Ovary (tissue), 9 donors: ENCODE results near the gene MAPT. TPM values are rescaled to one million over a fixed set of nuclear protein-coding genes. Genes with fewer than 3 reads are reported as not detected.

ENCODE experiments used
- DNase-seq, 5 donors: peaks; one replicate each; pipeline ENCODE4 v3.0.0-alpha.2; 2019 to 2020
- H3K27ac ChIP-seq, 2 donors: fragments of 200-600 bp; one replicate each; pipeline versions ENCODE4 v1.5.1 to v1.8.0; 2019 to 2022
- H3K27me3 ChIP-seq: fragments of 200-600 bp; one replicate; pipeline ENCODE4 v1.8.0; 2022
- H3K36me3 ChIP-seq: fragments of 200-600 bp; sonication (generic); one replicate; pipeline ENCODE4 v1.5.1; 2019
- H3K4me1 ChIP-seq: one replicate; pipeline ENCODE4 v1.8.1; 2013; ENCODE audit warnings: mild to moderate bottlenecking, moderate library complexity; ENCODE audit not compliant: insufficient read depth
- H3K4me3 ChIP-seq: fragments of 200-600 bp; sonication (generic); one replicate; pipeline ENCODE4 v1.5.1; 2017
- H3K9me3 ChIP-seq, 2 donors: fragments of 200-600 bp in 1 of 2; sonication (generic) in 1 of 2; one replicate each; pipeline versions ENCODE4 v1.5.1 to v1.8.1; 2013 to 2019; ENCODE audit warnings: mild to moderate bottlenecking in 1 of 2, moderate library complexity in 1 of 2
- EP300 ChIP-seq: sonication (generic); formaldehyde crosslinking; IDR thresholded peaks from one replicate; pipeline ENCODE4 v1.6.1; 2017; ENCODE audit warnings: antibody characterized with exemption
- POLR2A ChIP-seq: fragments of 450-650 bp; IDR thresholded peaks from one replicate; pipeline ENCODE4 v1.6.1; 2017; ENCODE audit warnings: antibody characterized with exemption, mild to moderate bottlenecking, moderate library complexity
- WGBS, 3 donors: extraction: QIAGEN DNeasy Blood & Tissue Kit in 1 of 3; methylation state at CpG; one replicate each; pipeline versions ENCODE4 v1.1.5 to v1.1.7; 2013 to 2017; 5-methylcytosine and 5-hydroxymethylcytosine counted together
- intact Hi-C, 4 donors: fragments of 100-400 bp; cut with DNase I; formaldehyde crosslinking; loops; one replicate each; pipeline versions ENCODE4 v1.11.0 to v1.15.1; 2022 to 2023
- polyA plus RNA-seq, 2 donors: library from polyadenylated mRNA; stranded (reverse); fragments of 200-250 nt in 1 of 2; fragments of 350-450 nt in 1 of 2; fragmentation: Illumina TruSeq in 1 of 2; extraction: RNeasy Lipid Tissue Mini Kit (QIAGEN cat#74804) in 1 of 2; gene quantifications; one replicate each; pipeline ENCODE4 v1.2.3, GENCODE V29; 2013 to 2014
- total RNA-seq, 7 donors: library from RNA; depleted of rRNA in 2 of 7; stranded (reverse); fragments of >200 nt in 2 of 7; fragmentation: NEBNext Ultra II Directional in 3 of 7; extraction: Animal tissue kit (Norgen Biotek cat#: 25700) in 3 of 7; gene quantifications; one replicate each; pipeline versions ENCODE4 v1.1.0 to v1.2.4, GENCODE V29; 2016 to 2023
- TF ChIP-seq, protein P1 (sequence below), 3 donors: fragments of 450-650 bp in 2 of 3; fragments of 200-600 bp in 1 of 3; IDR thresholded peaks; one replicate each; pipeline versions ENCODE4 v1.5.1 to v1.8.0; 2016 to 2022; ENCODE audit warnings: antibody characterized with exemption in 3 of 3, mild to moderate bottlenecking in 1 of 3
- donor health status: DM: no; HTN: no; CAD: no; lungs with moderate emphysema.
- donor health status: DM: no; HTN: no; CAD: no.
- donor health status: Bipolar disorder and iron deficiency.
- donor health status: DM: yes; HTN: yes; CAD: no.
- donor health status: DM: no; HTN: no; CAD: no.
- donor health status: DM: yes; HTN: yes; CAD: no.

Gene MAPT
- total and polyA plus RNA-seq, 9 donors, result 0.40 to 2.2 (median 1.1) TPM

DNA sequence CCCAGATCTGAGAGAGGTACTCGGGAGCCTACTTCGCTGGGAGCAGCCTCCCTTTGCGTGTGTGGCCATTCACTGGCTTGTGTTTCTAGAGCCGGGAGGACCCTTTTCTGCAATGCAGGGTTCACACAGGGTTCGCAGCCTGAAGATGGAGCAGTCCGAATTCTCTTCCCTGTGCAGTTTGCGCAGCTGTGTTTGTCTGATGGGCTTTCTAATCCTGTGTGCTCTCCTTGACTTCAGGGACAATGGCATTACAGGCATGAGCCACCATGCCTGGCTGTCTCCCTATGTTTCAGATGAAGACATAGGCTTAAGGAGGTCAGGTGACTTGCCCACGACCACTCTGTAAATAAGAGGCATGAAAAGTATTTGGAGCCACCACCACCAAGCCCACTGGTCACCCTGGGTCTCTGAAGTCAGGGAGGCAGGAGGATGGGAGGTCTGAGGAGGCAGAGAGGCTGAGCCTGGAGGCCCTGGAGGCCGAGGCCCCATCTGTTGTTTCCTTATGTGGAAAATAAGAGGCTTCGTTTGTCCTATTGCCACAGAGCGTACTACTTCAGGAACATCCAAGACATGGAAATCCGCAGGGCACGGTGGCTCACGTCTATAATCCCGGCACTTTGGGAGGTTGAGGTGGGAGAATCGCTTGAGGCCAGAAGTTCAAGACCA lies 99.7 kb downstream of the MAPT start:
- Histone ChIP-seq H3K27ac (no peak overlapping the region), H3K4me3 (no peak overlapping the region), H3K4me1 (no peaks in the 10 kb centered on the region), H3K9me3 (no peaks in the 10 kb centered on the region), H3K36me3 (no peaks in the 10 kb centered on the region), H3K27me3 (no peaks in the 10 kb centered on the region)
- DNase-seq, result no peak
- TF ChIP-seq, protein P1, sequence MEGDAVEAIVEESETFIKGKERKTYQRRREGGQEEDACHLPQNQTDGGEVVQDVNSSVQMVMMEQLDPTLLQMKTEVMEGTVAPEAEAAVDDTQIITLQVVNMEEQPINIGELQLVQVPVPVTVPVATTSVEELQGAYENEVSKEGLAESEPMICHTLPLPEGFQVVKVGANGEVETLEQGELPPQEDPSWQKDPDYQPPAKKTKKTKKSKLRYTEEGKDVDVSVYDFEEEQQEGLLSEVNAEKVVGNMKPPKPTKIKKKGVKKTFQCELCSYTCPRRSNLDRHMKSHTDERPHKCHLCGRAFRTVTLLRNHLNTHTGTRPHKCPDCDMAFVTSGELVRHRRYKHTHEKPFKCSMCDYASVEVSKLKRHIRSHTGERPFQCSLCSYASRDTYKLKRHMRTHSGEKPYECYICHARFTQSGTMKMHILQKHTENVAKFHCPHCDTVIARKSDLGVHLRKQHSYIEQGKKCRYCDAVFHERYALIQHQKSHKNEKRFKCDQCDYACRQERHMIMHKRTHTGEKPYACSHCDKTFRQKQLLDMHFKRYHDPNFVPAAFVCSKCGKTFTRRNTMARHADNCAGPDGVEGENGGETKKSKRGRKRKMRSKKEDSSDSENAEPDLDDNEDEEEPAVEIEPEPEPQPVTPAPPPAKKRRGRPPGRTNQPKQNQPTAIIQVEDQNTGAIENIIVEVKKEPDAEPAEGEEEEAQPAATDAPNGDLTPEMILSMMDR (IDR thresholded peaks at IDR 0.05), result no peak
- TF ChIP-seq POLR2A (no peak), EP300 (no peak)
- 82 to 92% (median 86%) methylated on average over 16 of the region's 16 CpGs for WGBS, 3 donors
- intact Hi-C loops, result no loop called here

DNA sequence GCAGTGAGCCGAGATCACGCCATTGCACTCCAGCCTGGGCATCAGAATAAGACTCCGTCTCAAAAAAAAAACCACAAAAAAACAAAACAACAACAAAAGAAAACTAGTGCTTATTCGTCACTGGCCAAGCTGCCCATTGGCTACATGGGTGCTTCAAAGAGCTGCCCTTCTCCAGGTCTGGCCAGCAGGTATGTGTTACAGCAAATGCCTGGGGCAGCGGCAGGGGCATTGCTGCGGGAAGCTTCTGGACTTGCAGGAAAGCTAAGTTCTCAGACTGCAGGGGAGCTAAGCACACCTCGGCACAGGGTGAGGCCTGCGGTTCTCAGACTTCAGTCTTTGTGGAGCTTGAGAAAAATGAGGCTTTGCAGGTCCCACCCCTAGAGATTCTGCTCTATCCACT lies 100.6 kb downstream of the MAPT start:
- Histone ChIP-seq H3K9me3 (no peaks in the 10 kb centered on the region), H3K4me1 (no peaks in the 10 kb centered on the region), H3K27me3 (no peaks in the 10 kb centered on the region), H3K36me3 (no peaks in the 10 kb centered on the region), H3K4me3 (no peak overlapping the region), H3K27ac (no peak overlapping the region)
- TF ChIP-seq EP300 (no peak), POLR2A (no peak)
- TF ChIP-seq, protein P1 (IDR thresholded peaks at IDR 0.05), result no peak
- no peak for DNase-seq
- intact Hi-C loops, result no loop called here
- 88 to 93% (median 88%) methylated on average over 8 of the region's 8 CpGs for WGBS, 3 donors

DNA sequence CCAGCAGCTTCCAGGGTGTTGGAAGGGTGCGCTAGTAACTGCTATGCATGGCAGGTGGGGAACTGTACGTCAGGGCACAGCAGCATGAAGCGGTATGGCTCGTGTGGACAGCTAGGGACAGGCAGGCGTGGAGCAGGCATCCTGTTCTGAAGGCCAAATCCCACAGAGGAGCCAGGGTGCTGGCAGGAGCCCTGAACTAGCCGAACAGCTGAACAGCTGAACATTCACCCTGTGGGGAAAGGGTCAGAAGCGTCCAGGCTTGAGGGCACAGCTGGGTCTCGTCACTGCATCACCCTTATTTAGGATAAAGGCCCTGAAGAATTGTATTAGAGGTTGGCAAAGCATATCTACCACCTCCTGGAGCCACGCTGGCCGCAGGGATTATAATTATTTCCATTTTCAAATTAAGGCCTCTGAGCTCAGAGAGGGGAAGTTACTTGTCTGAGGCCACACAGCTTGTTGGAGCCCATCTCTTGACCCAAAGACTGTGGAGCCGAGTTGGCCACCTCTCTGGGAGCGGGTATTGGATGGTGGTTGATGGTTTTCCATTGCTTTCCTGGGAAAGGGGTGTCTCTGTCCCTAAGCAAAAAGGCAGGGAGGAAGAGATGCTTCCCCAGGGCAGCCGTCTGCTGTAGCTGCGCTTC lies 101.4 kb downstream of the MAPT start:
- intact Hi-C loops, result no loop called here
- no peak overlapping the region for H3K27ac ChIP-seq
- H3K4me3 ChIP-seq, result no peak overlapping the region
- H3K27me3 ChIP-seq, result no peaks in the 10 kb centered on the region
- DNase-seq, result peak in 1 of 5 donors; percentile 42
- H3K4me1 ChIP-seq, result no peaks in the 10 kb centered on the region
- TF ChIP-seq EP300 (no peak), POLR2A (no peak)
- TF ChIP-seq, protein P1 (IDR thresholded peaks at IDR 0.05), result no peak
- H3K36me3 ChIP-seq, result no peaks in the 10 kb centered on the region
- no peaks in the 10 kb centered on the region for H3K9me3 ChIP-seq
- 42 to 57% (median 45%) methylated on average over 14 of the region's 14 CpGs for WGBS, 3 donors

GRCh38 chr17:45996282-45996937 lies 102.1 kb downstream of the MAPT start:
- DNase-seq, result no peak
- Histone ChIP-seq H3K4me3 (no peak overlapping the region), H3K4me1 (no peaks in the 10 kb centered on the region), H3K36me3 (no peaks in the 10 kb centered on the region), H3K27ac (no peak overlapping the region), H3K27me3 (no peaks in the 10 kb centered on the region), H3K9me3 (no peaks in the 10 kb centered on the region)
- TF ChIP-seq POLR2A (no peak), EP300 (no peak)
- TF ChIP-seq, protein P1 (IDR thresholded peaks at IDR 0.05), result no peak
- WGBS, 3 donors, result 81 to 87% (median 86%) methylated on average over 31 of the region's 31 CpGs
- intact Hi-C loops, result no loop called here
